CD4-positive, alpha-beta T cell treated with Interleukin-6 at 100 ng/mL for 8 hours (primary cell): ENCODE measurements around the gene TGFB1I1.
"Not testable (repeated sequence)": the region's sequence is repeated elsewhere in the genome, so short reads cannot be mapped to it uniquely, and the experiment has no call there.

Experiments
- DNase-seq: peaks from one replicate; pipeline ENCODE4 v3.0.0-alpha.2; 2020; ENCODE audit warnings: mixed read lengths, low spot score

Gene TGFB1I1

GRCh38 chr16:31471875-31472708 lies at the start of gene TGFB1I1:
Gene TGFB1I1, plus strand, starts transcription at chr16:31472152. Its CDS starts 37 bp downstream, at chr16:31472189.
- DNase-seq: no peak

- no peak for DNase-seq
Observed at GRCh38 chr16:31423241-31423640, 48.7 kb upstream of the TGFB1I1 start.

DNA sequence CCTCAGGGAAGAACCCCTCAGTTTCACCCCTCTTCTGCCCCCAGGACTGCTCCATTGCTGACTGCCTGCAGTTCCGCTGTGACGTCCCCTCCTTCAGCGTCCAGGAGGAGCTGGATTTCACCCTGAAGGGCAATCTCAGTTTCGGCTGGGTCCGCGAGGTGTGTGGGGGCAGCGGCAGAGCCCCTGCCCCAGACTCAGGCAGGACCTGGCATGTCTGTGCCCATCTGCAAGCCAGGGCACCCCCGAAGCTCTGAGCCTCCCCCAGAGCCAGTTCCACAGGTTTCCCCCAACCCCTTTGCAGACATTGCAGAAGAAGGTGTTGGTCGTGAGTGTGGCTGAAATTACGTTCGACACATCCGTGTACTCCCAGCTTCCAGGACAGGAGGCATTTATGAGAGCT lies 48.2 kb upstream of the TGFB1I1 start:
- no peak for DNase-seq

- DNase-seq: peak; percentile 54
Observed at GRCh38 chr16:31427441-31428278, 44.3 kb upstream of the TGFB1I1 start.

- no peak for DNase-seq
Observed at GRCh38 chr16:31428279-31428597, 43.7 kb upstream of the TGFB1I1 start, which contains the start of gene COX6A2. Gene COX6A2, minus strand, starts transcription at chr16:31428360. Its CDS starts 35 bp downstream, at chr16:31428325.

- DNase-seq: no peak
Observed at GRCh38 chr16:31428638-31429247, 43.2 kb upstream of the TGFB1I1 start.

- no peak for DNase-seq
Observed at GRCh38 chr16:31429314-31429713, 42.6 kb upstream of the TGFB1I1 start.

DNA sequence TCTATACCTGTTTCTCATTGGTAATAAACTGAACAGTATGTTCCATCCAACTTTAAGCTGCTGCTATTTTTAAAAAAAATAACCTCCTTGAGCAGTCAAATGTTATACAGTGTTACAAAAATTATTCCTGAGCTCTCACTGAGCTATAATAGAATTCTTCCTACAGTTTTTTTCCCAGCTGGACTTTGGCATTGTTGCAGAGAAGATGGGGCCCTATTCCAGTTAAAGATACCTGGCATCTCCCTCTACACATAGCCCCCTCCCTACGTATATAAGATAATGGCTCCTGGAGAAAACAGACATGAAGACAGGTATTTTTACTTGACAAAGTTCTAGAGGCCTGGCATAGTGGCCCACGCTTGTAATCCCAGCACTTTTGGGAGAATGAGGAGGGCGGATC lies 42.2 kb upstream of the TGFB1I1 start:
- no peak for DNase-seq

DNA sequence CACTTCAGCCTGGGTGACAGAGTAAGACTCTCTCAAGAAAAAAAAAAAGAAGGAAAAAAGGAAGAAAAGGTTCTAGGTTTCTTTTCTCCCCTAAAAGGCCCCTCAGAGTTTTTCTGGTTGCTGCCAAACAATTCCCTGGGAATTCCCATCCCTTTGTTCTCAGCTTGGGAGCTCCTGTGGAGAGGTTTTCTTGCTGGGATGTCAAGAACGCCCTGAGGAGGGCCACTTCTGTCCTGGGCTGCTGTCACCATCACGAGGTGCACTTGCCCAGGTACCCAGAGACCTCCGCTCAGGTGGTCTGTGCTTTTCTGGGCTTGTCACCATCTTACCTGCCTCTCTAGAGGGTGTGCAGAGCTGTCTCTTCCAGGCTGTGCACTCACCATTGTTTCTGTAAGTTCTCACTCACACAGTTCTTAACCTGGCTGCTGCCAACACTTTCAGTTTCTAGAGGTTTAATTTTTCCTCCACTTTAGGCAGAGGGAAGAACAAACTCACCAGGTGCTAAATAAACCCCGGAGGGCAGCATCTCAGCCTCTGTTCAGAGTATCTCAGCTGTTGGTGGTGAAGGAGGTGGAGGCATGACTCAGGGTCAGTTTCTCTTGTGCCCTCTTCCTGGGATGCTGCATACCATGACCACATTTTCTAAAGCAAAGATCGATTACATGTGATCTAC lies 41.4 kb upstream of the TGFB1I1 start:
- no peak for DNase-seq

DNA sequence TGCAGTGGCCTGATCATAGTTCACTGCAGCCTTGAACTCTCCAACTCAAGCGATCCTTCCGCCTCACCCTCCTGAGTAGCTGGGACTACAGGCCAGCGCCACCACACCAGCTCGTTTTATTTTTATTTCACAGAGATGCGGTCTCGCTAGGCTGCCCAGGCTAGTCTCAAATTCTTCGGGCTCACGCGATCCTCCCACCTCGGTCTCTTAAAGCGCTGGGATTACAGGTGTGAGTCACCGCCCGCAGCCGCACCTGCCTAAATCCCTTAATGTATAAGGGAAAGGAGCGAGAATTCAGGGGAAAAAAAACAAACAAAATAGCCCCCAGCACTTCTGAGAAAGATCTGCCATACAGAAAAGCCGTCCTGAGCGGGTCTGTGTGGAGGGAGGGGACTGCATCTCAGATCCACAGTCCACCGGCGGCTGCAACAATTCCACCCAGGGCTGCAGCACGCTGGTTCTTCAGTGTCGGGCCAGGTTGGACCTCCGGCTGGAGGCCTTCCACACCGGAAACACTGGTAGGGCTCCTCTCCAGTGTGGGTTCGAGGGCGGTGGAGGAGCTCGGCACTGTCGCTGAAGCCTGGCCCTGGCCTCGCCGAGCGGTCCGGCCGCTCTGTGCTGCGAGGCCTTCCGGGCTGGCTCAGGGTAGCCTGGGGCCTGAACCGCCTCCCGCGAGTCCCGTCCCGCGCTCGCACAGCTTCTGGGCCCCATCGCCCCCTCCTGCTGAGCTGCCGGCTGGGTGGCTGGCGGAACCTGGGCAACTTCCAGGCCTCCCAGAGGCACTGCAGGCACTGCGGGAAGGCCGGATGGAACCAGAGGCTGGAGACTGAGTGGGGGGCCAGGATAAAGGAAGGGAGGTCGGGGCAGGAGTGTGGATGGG lies 36.4 kb upstream of the TGFB1I1 start:
- DNase-seq: no peak

DNA sequence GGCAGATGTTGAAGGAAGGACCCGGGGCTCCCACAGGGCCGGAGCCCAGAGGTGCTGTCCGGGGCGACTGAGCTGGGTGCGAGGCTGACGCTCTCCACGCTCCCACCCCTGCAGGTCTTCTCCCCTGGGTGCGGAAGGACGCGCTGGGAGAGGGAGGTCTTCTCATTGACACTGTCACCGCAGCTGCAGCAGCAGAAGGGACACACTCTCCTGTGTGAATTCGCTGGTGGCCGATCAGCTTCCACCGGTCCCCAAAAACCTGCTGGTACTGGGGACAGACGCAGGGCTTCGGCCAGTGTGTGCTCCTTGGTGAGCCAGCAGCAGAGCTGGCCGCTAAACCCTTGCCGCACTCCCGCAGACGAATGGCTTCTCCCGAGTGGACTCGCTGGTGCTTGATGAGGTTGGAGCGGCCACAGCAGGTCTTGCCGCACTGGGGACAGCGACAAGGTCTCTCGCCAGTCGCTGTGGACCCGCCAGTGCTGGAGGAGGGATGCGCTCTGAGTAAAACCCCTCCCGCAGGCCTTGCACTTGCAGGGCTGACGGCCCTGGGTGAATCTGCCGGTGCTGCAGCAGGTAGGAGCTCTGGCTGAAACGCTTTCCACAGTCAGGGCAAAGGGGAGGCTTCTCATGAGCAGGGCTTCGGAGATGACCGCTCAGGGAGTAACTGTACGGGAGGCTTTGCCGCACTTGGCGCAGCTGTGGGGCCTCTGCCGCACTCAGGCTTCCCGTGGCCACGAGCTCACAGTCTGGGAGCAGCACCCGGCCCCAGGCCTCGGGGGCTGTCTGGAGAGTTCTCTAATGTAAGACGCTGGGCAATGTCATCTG lies 35.5 kb upstream of the TGFB1I1 start:
- no peak for DNase-seq

GRCh38 chr16:31438414-31438813 lies 33.5 kb upstream of the TGFB1I1 start:
- no peak for DNase-seq

GRCh38 chr16:31439023-31439422 lies 32.9 kb upstream of the TGFB1I1 start:
- not testable (repeated sequence) for DNase-seq

DNA sequence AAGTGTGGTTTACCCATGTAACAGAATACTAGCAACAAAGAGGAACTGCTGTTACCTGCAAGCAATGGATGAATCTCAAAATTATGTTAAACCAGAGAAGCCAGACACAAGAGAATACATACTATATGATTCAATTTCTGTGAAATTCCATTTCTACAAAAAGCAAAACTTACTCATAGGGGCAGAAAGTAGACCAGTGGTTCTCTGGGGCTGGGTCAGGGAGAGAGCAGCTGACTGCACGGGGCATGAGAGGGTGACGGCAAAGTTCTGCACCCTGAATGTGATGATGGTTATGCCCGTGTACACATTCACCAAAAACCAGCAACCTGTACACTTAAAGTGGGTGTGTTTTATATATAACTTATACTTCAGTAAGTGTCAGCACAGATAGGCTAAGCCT lies 32.4 kb upstream of the TGFB1I1 start:
- DNase-seq: no peak

DNA sequence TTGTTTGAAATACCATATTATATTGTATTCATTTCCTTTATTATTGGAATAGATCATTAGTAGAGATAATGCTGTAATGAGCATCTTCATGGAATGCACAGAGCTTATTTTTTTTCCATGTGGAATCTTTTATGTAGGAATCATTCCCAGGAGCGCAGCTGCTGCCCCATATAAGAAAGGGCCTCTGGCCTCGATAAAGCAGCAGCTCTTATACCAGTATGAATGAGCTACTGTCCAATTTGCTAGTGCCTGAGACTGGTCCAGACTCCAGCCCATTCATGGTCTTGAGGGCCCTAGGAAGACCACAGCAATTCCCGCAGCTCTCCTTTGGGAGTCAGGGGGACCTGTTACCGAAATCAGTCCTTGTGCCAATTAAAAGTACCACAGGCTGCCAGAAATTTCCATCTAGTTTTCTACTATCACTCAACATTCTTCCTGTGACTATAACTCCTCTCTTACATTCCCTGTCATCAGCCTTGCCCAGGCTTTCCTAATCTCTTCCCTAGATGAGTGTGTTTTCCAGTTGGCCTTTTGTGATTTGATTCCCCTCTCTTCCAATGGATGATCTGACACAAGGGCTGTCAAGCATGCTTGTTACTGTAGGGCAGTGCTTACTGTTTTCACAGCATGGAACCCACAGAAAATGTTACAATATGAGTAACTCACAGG lies 31.3 kb upstream of the TGFB1I1 start:
- no peak for DNase-seq

DNA sequence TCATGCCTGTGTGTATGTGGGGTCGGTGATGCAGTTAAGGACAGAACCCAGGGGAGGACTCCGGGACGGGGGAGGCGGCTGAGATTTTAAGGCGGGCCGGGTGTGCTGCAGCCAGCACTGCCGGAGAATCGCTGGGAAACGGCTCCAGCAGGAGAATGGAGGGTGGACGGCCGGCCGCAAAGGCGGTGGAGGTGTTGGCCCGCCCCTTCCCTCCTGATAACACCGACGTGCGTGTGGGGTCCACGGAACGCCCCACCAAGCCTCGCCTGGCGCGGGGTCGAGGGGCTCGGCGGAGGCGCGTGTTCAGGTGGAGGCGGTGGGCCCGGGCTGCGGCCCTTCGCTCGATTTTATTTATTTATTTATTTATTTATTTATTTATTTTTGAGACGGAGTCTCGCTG lies 30.0 kb upstream of the TGFB1I1 start:
- DNase-seq: no peak

- DNase-seq: not testable (repeated sequence)
Observed at GRCh38 chr16:31445931-31446330, 26.0 kb upstream of the TGFB1I1 start.

- DNase-seq: no peak
Observed at GRCh38 chr16:31451201-31451600, 20.8 kb upstream of the TGFB1I1 start.

GRCh38 chr16:31451681-31452351 lies 20.1 kb upstream of the TGFB1I1 start:
- no peak for DNase-seq
